Measurements from ENCODE around the gene CCDC9B. TPM values are rescaled to one million over a fixed set of nuclear protein-coding genes. Genes with fewer than 3 reads are reported as not detected.

Gene CCDC9B
- total RNA-seq, 1 experiment from 2014 or later: 56.1 TPM

GRCh38 chr15:40367686-40368611 lies 27.2 kb upstream of the CCDC9B start:
- Histone ChIP-seq H3K27ac (ENCODE audit: low read length) (no peak overlapping the region), H4K20me1 (ENCODE audit: low read length) (no peaks in the 10 kb centered on the region), H3K4me1 (ENCODE audit: insufficient read depth, low read length) (no peaks in the 10 kb centered on the region; the same call in 1 of the 2 replicates), H3K9ac (ENCODE audit: low read length) (no peak overlapping the region), H3K4me3 (ENCODE audit: low read length) (peak overlapping the region; percentile 37; the same call in 1 of the 2 replicates), H3K9me3 (ENCODE audit: low read length) (no peaks in the 10 kb centered on the region), H3K4me2 (ENCODE audit: low read length) (peak overlapping the region; percentile 58), H2AFZ (ENCODE audit: low read length) (peak overlapping the region; percentile 66), H3K36me3 (ENCODE audit: low read depth, low read length) (no peaks in the 10 kb centered on the region), H3F3A (ENCODE audit: low read length, unreplicated experiment) (no peaks in the 10 kb centered on the region), H3K27me3 (ENCODE audit: low read length) (no peaks in the 10 kb centered on the region), H3K79me2 (ENCODE audit: low read length) (no peaks in the 10 kb centered on the region), H3K9me2 (replicated peaks; ENCODE audit: low read length) (no peaks in the 10 kb centered on the region)
- DNase-seq (peak; percentile 88), ATAC-seq (peak; percentile 92)
- intact Hi-C loops (cut with micrococcal nuclease): loop anchor here (1.0 to 2.0 kb wide), 3 partner anchors 29 to 53 kb away; no protein-coding TSS in a partner anchor
- ChIA-PET CTCF (interaction anchor here (0.6 to 1.6 kb wide), 5 partner anchors 24 to 88 kb away, joined by 3 to 9 read pairs (median 3); no protein-coding TSS in a partner anchor), POLR2A (ENCODE audit: unreplicated experiment) (no interaction called here)
- BruUV-seq (replicated peaks): no TSS peak
- TF ChIP-seq EZH2 (IDR thresholded peaks at IDR 0.05; ENCODE audit: low read length, unreplicated experiment) (no peak), EZH2phosphoT487 (IDR thresholded peaks at IDR 0.05; ENCODE audit: borderline replicate concordance, low read length) (0 out of 2 replicates have a peak, but pooled peaks have one; percentile 58), CTCF (conservative IDR thresholded peaks at IDR 0.05; ENCODE audit: low read depth, low read length) (peak; percentile 71)

- Histone ChIP-seq H3K36me3 (ENCODE audit: low read depth, low read length) (no peaks in the 10 kb centered on the region), H3K27ac (ENCODE audit: low read length) (no peak overlapping the region), H3F3A (ENCODE audit: low read length, unreplicated experiment) (no peaks in the 10 kb centered on the region), H3K9me3 (ENCODE audit: low read length) (no peaks in the 10 kb centered on the region), H4K20me1 (ENCODE audit: low read length) (no peaks in the 10 kb centered on the region), H3K9ac (ENCODE audit: low read length) (no peak overlapping the region), H3K4me3 (ENCODE audit: low read length) (0 out of 2 replicates have a peak overlapping the region, but pooled peaks have one; percentile 37), H3K79me2 (ENCODE audit: low read length) (no peaks in the 10 kb centered on the region), H2AFZ (ENCODE audit: low read length) (peak overlapping the region; percentile 66), H3K4me1 (ENCODE audit: insufficient read depth, low read length) (no peaks in the 10 kb centered on the region; the same call in 1 of the 2 replicates), H3K4me2 (ENCODE audit: low read length) (peak overlapping the region; percentile 58), H3K27me3 (ENCODE audit: low read length) (no peaks in the 10 kb centered on the region), H3K9me2 (replicated peaks; ENCODE audit: low read length) (no peaks in the 10 kb centered on the region)
- POLR2A ChIA-PET (ENCODE audit: unreplicated experiment): no interaction called here
- DNase-seq: no peak
- ATAC-seq: no peak
- CTCF ChIA-PET: interaction anchor here (0.6 to 1.6 kb wide), 5 partner anchors 23 to 88 kb away, joined by 3 to 9 read pairs (median 3); no protein-coding TSS in a partner anchor
- intact Hi-C loops (cut with micrococcal nuclease): no loop called here
- BruUV-seq (replicated peaks): no TSS peak
- TF ChIP-seq CTCF (conservative IDR thresholded peaks at IDR 0.05; ENCODE audit: low read depth, low read length): no peak
- TF ChIP-seq EZH2phosphoT487 (IDR thresholded peaks at IDR 0.05; ENCODE audit: borderline replicate concordance, low read length): no peak
- TF ChIP-seq EZH2 (IDR thresholded peaks at IDR 0.05; ENCODE audit: low read length, unreplicated experiment): no peak
Observed at GRCh38 chr15:40367371-40367685, 26.6 kb upstream of the CCDC9B start.
